H1 (cell line): ENCODE data around the gene TXNDC12. TPM values are rescaled to one million over a fixed set of nuclear protein-coding genes. Genes with fewer than 3 reads are reported as not detected.

Experiments used
- CTCF ChIA-PET: fragments of 300-600 bp; sonication (Branson Sonifier 250); formaldehyde crosslinking; loops from one replicate; lab custom pipeline; 2021; ENCODE audit not compliant: partially characterized antibody; lab: Charles Lee
- POLR2A ChIA-PET: fragments of 300-600 bp; sonication (Branson Sonifier 250); formaldehyde crosslinking; loops from one replicate; lab custom pipeline; 2021; ENCODE audit warnings: inconsistent platforms; ENCODE audit not compliant: partially characterized antibody; lab: Charles Lee
- DNase-seq, 2 experiments: peaks; one replicate each; pipeline versions ENCODE4 v3.0.0 to v3.0.0-alpha.2; 2010 to 2022; ENCODE audit warnings: low spot score in 2 of 2, low read depth in 1 of 2, mixed read lengths in 1 of 2
- FAIRE-seq: peaks from 2 replicates; lab custom pipeline; 2011; peaks lifted over from hg19 to GRCh38; lab: Jason Lieb, UNC
- H2AFZ ChIP-seq: 2 replicates; pipeline ENCODE4 v1.8.1; 2012; ENCODE audit warnings: low read length, inconsistent platforms
- H2AK5ac ChIP-seq: 2 replicates; pipeline ENCODE4 v1.6.1; 2013; ENCODE audit warnings: low read depth, low read length
- H2BK120ac ChIP-seq: replicated peaks from 2 replicates; pipeline ENCODE3; 2013; ENCODE audit warnings: low read depth, low read length, inconsistent platforms
- H2BK12ac ChIP-seq: 2 replicates; pipeline ENCODE4 v1.6.1; 2013; ENCODE audit warnings: low read depth, low read length
- H2BK15ac ChIP-seq: 2 replicates; pipeline ENCODE4 v1.6.1; 2013; ENCODE audit warnings: low read length
- H2BK20ac ChIP-seq: 2 replicates; pipeline ENCODE4 v1.6.1; 2013; ENCODE audit warnings: low read length
- H2BK5ac ChIP-seq: 2 replicates; pipeline ENCODE4 v1.6.1; 2013; ENCODE audit warnings: low read depth, low read length
- H3K14ac ChIP-seq: 2 replicates; pipeline ENCODE4 v1.6.1; 2013; ENCODE audit warnings: inconsistent platforms; ENCODE audit not compliant: insufficient read length
- H3K18ac ChIP-seq: 2 replicates; pipeline ENCODE4 v1.6.1; 2013; ENCODE audit warnings: low read length; ENCODE audit errors: extremely low read depth
- H3K23ac ChIP-seq: 2 replicates; pipeline ENCODE4 v1.6.1; 2013; ENCODE audit warnings: inconsistent platforms; ENCODE audit not compliant: insufficient read length
- H3K23me2 ChIP-seq: 2 replicates; pipeline ENCODE4 v1.6.1; 2013; ENCODE audit warnings: low read depth, low read length
- H3K27ac ChIP-seq: 2 replicates; pipeline ENCODE4 v1.6.1; 2011; ENCODE audit warnings: low read depth, low read length, inconsistent platforms
- H3K27me3 ChIP-seq, 4 experiments: replicated peaks in 1 of 4; 1 replicate in 1 of 4; 2 replicates in 3 of 4; pipeline versions ENCODE4 v1.6.1 to v1.8.1; 2011 to 2013; ENCODE audit warnings: low read length in 3 of 4, mild to moderate bottlenecking in 3 of 4, inconsistent platforms in 2 of 4, mixed read lengths in 2 of 4, moderate library complexity in 1 of 4; ENCODE audit not compliant: control insufficient read depth in 3 of 4, insufficient read depth in 3 of 4; ENCODE audit errors: extremely low read depth in 1 of 4
- H3K36me3 ChIP-seq, 4 experiments: 2 replicates each; pipeline versions ENCODE4 v1.6.1 to v1.8.1; 2011 to 2013; ENCODE audit warnings: mild to moderate bottlenecking in 4 of 4, low read length in 3 of 4, moderate library complexity in 2 of 4, control low read depth in 1 of 4, inconsistent platforms in 1 of 4; ENCODE audit not compliant: insufficient read depth in 4 of 4, control insufficient read depth in 2 of 4
- H3K4ac ChIP-seq: replicated peaks from 2 replicates; pipeline ENCODE3; 2013; ENCODE audit warnings: low read length, low read depth, mixed read lengths, inconsistent platforms; ENCODE audit not compliant: insufficient read length
- H3K4me1 ChIP-seq, 4 experiments: replicated peaks in 1 of 4; 1 replicate in 1 of 4; 2 replicates in 3 of 4; pipeline versions ENCODE4 v1.6.1 to v1.8.1; 2011 to 2013; ENCODE audit warnings: low read length in 3 of 4, inconsistent platforms in 2 of 4, mixed read lengths in 1 of 4; ENCODE audit not compliant: insufficient read depth in 4 of 4, control insufficient read depth in 3 of 4
- H3K4me2 ChIP-seq, 2 experiments: 2 replicates each; pipeline versions ENCODE4 v1.6.1 to v1.8.1; 2011 to 2013; ENCODE audit warnings: low read depth in 2 of 2, low read length in 2 of 2, control low read depth in 1 of 2, inconsistent platforms in 1 of 2, mild to moderate bottlenecking in 1 of 2; ENCODE audit not compliant: insufficient read depth in 1 of 2
- H3K4me3 ChIP-seq, 4 experiments: fragments of 200-600, 300-600 bp in 1 of 4; sonication (generic), shearing (Covaris generic), sonication (Bioruptor Twin) in 1 of 4; 2 replicates each; pipeline versions ENCODE4 v1.5.1 to v1.8.1; 2011 to 2016; ENCODE audit warnings: low read length in 4 of 4, low read depth in 3 of 4, control low read depth in 2 of 4, inconsistent platforms in 2 of 4, mild to moderate bottlenecking in 2 of 4, mixed read lengths in 1 of 4, moderate library complexity in 1 of 4; ENCODE audit not compliant: insufficient read depth in 2 of 4; ENCODE audit errors: extremely low read depth in 1 of 4
- H3K56ac ChIP-seq: replicated peaks from 2 replicates; pipeline ENCODE3; 2013; ENCODE audit warnings: low read depth, mild to moderate bottlenecking, mixed read lengths, low read length, inconsistent platforms; ENCODE audit not compliant: insufficient read length
- H3K79me1 ChIP-seq: 2 replicates; pipeline ENCODE4 v1.6.1; 2013; ENCODE audit warnings: low read depth, low read length, control low read depth
- H3K79me2 ChIP-seq, 2 experiments: 2 replicates each; pipeline versions ENCODE4 v1.6.1 to v1.8.1; 2012 to 2013; ENCODE audit warnings: low read length in 2 of 2, mild to moderate bottlenecking in 2 of 2, inconsistent platforms in 1 of 2; ENCODE audit not compliant: insufficient read depth in 2 of 2, control insufficient read depth in 1 of 2
- H3K9ac ChIP-seq, 4 experiments: replicated peaks in 1 of 4; 1 replicate in 1 of 4; 2 replicates in 3 of 4; pipeline versions ENCODE4 v1.6.1 to v1.8.1; 2011 to 2013; ENCODE audit warnings: low read depth in 3 of 4, low read length in 3 of 4, control low read depth in 2 of 4, mild to moderate bottlenecking in 2 of 4, moderate library complexity in 2 of 4, inconsistent platforms in 1 of 4; ENCODE audit errors: extremely low read depth in 1 of 4
- H3K9me3 ChIP-seq, 2 experiments: 2 replicates each; pipeline versions ENCODE4 v1.6.1 to v1.8.1; 2012 to 2013; ENCODE audit warnings: mild to moderate bottlenecking in 2 of 2, moderate library complexity in 2 of 2, control low read depth in 1 of 2, inconsistent platforms in 1 of 2, low read depth in 1 of 2, low read length in 1 of 2, mixed read lengths in 1 of 2; ENCODE audit not compliant: insufficient read depth in 2 of 2
- H4K20me1 ChIP-seq, 2 experiments: replicated peaks in 1 of 2; 2 replicates each; pipeline versions ENCODE3 to v1.8.1; 2011 to 2013; ENCODE audit warnings: inconsistent platforms in 2 of 2, low read length in 2 of 2, mild to moderate bottlenecking in 1 of 2; ENCODE audit not compliant: insufficient read depth in 2 of 2, control insufficient read depth in 1 of 2
- H4K5ac ChIP-seq: 2 replicates; pipeline ENCODE4 v1.6.1; 2013; ENCODE audit warnings: low read length, low read depth, mixed read lengths, inconsistent platforms; ENCODE audit not compliant: insufficient read length
- H4K8ac ChIP-seq: 2 replicates; pipeline ENCODE4 v1.8.0; 2013; ENCODE audit warnings: mild to moderate bottlenecking, moderate library complexity, low read length, inconsistent platforms; ENCODE audit not compliant: insufficient read depth; ENCODE audit errors: extremely low read depth
- H4K91ac ChIP-seq: replicated peaks from 2 replicates; pipeline ENCODE3; 2013; ENCODE audit warnings: low read length, mixed read lengths, inconsistent platforms; ENCODE audit not compliant: insufficient read length
- CBX8 ChIP-seq: fragments of 300-800, 300-1000 bp; sonication (generic); IDR thresholded peaks from 2 replicates; pipeline ENCODE4 v1.7.1; 2016; ENCODE audit warnings: low read depth, low read length, borderline replicate concordance
- CEBPB ChIP-seq: IDR thresholded peaks from 2 replicates; pipeline ENCODE4 v1.6.1; 2012; ENCODE audit warnings: low read depth, low read length
- CHD1 ChIP-seq: IDR thresholded peaks from 2 replicates; pipeline ENCODE4 v1.6.1; 2012; ENCODE audit warnings: low read depth, low read length, improper control_type of control experiment
- KDM1A ChIP-seq: fragments of 200-600, 300-600 bp; sonication (generic); IDR thresholded peaks from 2 replicates; pipeline ENCODE4 v1.7.1; 2016; ENCODE audit warnings: mild to moderate bottlenecking, low read length, borderline replicate concordance
- NRF1 ChIP-seq: IDR thresholded peaks from 2 replicates; pipeline ENCODE4 v1.6.1; 2011; ENCODE audit warnings: mild to moderate bottlenecking, low read depth, low read length, improper control_type of control experiment
- POU5F1 ChIP-seq: IDR thresholded peaks from 2 replicates; pipeline ENCODE4 v1.6.1; 2011; ENCODE audit warnings: low read depth, mild to moderate bottlenecking, low read length, moderate library complexity
- RFX5 ChIP-seq: IDR thresholded peaks from 2 replicates; pipeline ENCODE4 v1.6.1; 2011; ENCODE audit warnings: low read depth, low read length, improper control_type of control experiment, borderline replicate concordance
- RNF2 ChIP-seq: fragments of 200-900, 300-1000 bp; sonication (generic); IDR thresholded peaks from 2 replicates; pipeline ENCODE4 v1.7.1; 2016; ENCODE audit warnings: borderline replicate concordance, low read depth, mild to moderate bottlenecking, antibody characterized with exemption, low read length; ENCODE audit not compliant: poor library complexity, severe bottlenecking; ENCODE audit errors: missing control alignments
- SUZ12 ChIP-seq: fragments of 200-600 bp; sonication (generic); IDR thresholded peaks from 2 replicates; pipeline ENCODE4 v1.6.1; 2012; ENCODE audit warnings: mild to moderate bottlenecking, inconsistent platforms, low read length, moderate library complexity, mixed read lengths
- TEAD4 ChIP-seq: IDR thresholded peaks from 2 replicates; pipeline ENCODE4 v1.6.1; 2012; ENCODE audit warnings: low read depth, low read length, inconsistent platforms, mixed read lengths
- WGBS, 2 experiments: shearing (Covaris generic) in 1 of 2; methylation state at CpG; one replicate each; pipeline versions ENCODE4 v1.1.6 to v1.1.7; 2013 to 2015; ENCODE audit warnings: low lambda C conversion rate in 2 of 2, mixed read lengths in 2 of 2, inconsistent platforms in 1 of 2, low coverage in 1 of 2, missing lambda C conversion rate in 1 of 2; ENCODE audit not compliant: insufficient replicate concordance in 2 of 2, insufficient coverage in 1 of 2, insufficient read length in 1 of 2; ENCODE audit errors: extremely low coverage in 1 of 2, missing lambda C conversion rate in 1 of 2; 5-methylcytosine and 5-hydroxymethylcytosine counted together
- polyA plus RNA-seq, 7 experiments: library from polyadenylated mRNA; depleted of rRNA in 3 of 7; stranded (reverse) in 5 of 7; unstranded in 2 of 7; fragments of >200 nt in 5 of 7; fragments of 200-250 nt in 2 of 7; gene quantifications; 1 replicate in 5 of 7; 2 replicates in 1 of 7; 4 replicates in 1 of 7; pipeline versions ENCODE4 v1.2.1 to v1.2.3, GENCODE V29; 2011 to 2013; ENCODE audit warnings: missing spikeins in 2 of 7, mixed read lengths in 2 of 7
- total RNA-seq: library from RNA; stranded (reverse); fragmentation: NEBNext Ultra II Directional; extraction: Animal tissue kit (Norgen Biotek cat#: 25700); gene quantifications from 2 replicates; pipeline ENCODE4 v1.2.1, GENCODE V29; 2021
- TF ChIP-seq, protein P1 (sequence below), 3 experiments: IDR thresholded peaks; 1 replicate in 2 of 3; 2 replicates in 1 of 3; pipeline versions ENCODE4 v1.5.1 to v1.6.1; 2011; ENCODE audit warnings: low read length in 3 of 3, mild to moderate bottlenecking in 3 of 3, inconsistent platforms in 2 of 3, low read depth in 1 of 3, moderate library complexity in 1 of 3; ENCODE audit not compliant: insufficient read depth in 1 of 3; ENCODE audit errors: control extremely low read depth in 1 of 3

The TXNDC12 gene
- total and polyA plus RNA-seq, 2 of the 8 experiments (the other 6 are each of a cell fraction or from before 2014, with no cell fraction given) = 35.2 to 89.8 TPM

DNA sequence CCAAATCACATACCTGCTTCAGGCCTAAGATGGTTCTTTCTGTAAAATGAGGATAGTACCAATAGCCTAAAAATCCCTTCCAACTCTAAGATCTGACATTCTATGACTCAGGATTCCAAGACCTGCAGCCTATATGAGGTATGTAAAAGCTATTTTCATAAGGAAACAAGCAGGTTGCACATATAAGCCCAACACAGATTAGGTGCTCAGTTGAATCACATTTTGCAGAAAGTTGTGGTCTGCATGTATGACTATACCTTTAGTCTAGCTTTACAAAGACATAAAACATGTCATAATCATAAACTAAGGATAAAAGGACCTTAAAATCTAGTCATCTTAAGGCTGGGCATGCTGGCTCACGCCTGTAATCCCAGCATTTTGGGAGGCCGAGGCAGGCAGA is 28.7 kb downstream of the TXNDC12 start:
- peaks cover 18 to 46% (median 29%) of the 10 kb centered on the region in 4 experiments; a peak in 7 of 8 replicates for H3K36me3 ChIP-seq
- no peaks in the 10 kb centered on the region for H3K27me3 ChIP-seq
- no peak overlapping the region for H2BK5ac ChIP-seq
- no peak overlapping the region for H3K23ac ChIP-seq
- ChIA-PET CTCF (interaction anchor here (0.6 kb wide), 1 partner anchor 138 kb away, joined by 3 read pairs; no protein-coding TSS in a partner anchor), POLR2A (interaction anchor here (0.6 to 1.2 kb wide), 2 partner anchors 8 to 42 kb away, joined by 4 read pairs; no protein-coding TSS in a partner anchor)
- no peak overlapping the region for H3K18ac ChIP-seq
- H3K79me2 ChIP-seq = peaks cover 0 to 6% of the 10 kb centered on the region in 2 experiments; a peak in 1 of 4 replicates
- H2BK20ac ChIP-seq = no peak overlapping the region
- no peak overlapping the region for H4K8ac ChIP-seq
- H3K4me1 ChIP-seq = no peaks in the 10 kb centered on the region
- no peaks in the 10 kb centered on the region for H3K9me3 ChIP-seq
- no peak overlapping the region for H2AK5ac ChIP-seq
- H3K79me1 ChIP-seq = no peaks in the 10 kb centered on the region; the same call in 1 of the 2 replicates
- H3K14ac ChIP-seq = no peak overlapping the region
- no peak overlapping the region for H3K27ac ChIP-seq
- no peak overlapping the region for H2AFZ ChIP-seq
- no peak overlapping the region for H3K4ac ChIP-seq
- no peaks in the 10 kb centered on the region; the same call in 1 of the 2 replicates for H3K23me2 ChIP-seq
- H4K20me1 ChIP-seq = peaks cover 2% of the 10 kb centered on the region in 2 experiments
- H4K91ac ChIP-seq = no peak overlapping the region
- no peak for FAIRE-seq
- H3K9ac ChIP-seq = no peak overlapping the region
- no peak overlapping the region for H2BK15ac ChIP-seq
- no peak overlapping the region for H3K56ac ChIP-seq
- no peak overlapping the region for H3K4me3 ChIP-seq
- no peak for DNase-seq
- no peak overlapping the region for H2BK120ac ChIP-seq
- H2BK12ac ChIP-seq = no peak overlapping the region
- no peak overlapping the region for H4K5ac ChIP-seq
- 95% methylated on average over 2 of the region's 2 CpGs; no CpG with 5 or more reads in 1 of the 2 experiments for WGBS, 2 experiments
- no peak overlapping the region for H3K4me2 ChIP-seq
- TF ChIP-seq TEAD4 (no peak), SUZ12 (no peak), NRF1 (no peak), KDM1A (no peak), RFX5 (no peak), RNF2 (no peak), CEBPB (no peak), CHD1 (no peak), POU5F1 (no peak), CBX8 (no peak)
- TF ChIP-seq, protein P1, sequence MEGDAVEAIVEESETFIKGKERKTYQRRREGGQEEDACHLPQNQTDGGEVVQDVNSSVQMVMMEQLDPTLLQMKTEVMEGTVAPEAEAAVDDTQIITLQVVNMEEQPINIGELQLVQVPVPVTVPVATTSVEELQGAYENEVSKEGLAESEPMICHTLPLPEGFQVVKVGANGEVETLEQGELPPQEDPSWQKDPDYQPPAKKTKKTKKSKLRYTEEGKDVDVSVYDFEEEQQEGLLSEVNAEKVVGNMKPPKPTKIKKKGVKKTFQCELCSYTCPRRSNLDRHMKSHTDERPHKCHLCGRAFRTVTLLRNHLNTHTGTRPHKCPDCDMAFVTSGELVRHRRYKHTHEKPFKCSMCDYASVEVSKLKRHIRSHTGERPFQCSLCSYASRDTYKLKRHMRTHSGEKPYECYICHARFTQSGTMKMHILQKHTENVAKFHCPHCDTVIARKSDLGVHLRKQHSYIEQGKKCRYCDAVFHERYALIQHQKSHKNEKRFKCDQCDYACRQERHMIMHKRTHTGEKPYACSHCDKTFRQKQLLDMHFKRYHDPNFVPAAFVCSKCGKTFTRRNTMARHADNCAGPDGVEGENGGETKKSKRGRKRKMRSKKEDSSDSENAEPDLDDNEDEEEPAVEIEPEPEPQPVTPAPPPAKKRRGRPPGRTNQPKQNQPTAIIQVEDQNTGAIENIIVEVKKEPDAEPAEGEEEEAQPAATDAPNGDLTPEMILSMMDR (IDR thresholded peaks at IDR 0.05; ENCODE audit: control extremely low read depth in 1 of 3, insufficient read depth in 1 of 3, low read depth in 1 of 3, low read length in 3 of 3) = no peak
